Measurements from ENCODE around the gene IL1RAPL2.

IL1RAPL2 gene

GRCh38 chrX:105277132-105277531 lies 711.1 kb downstream of the IL1RAPL2 start:
- Mint-ChIP-seq H3K4me3 (no peak overlapping the region), H3K9me3 (peaks cover 4% of the 10 kb centered on the region), H3K27ac (peak overlapping the region in 1 of 3 experiments; percentile 10), H3K4me1 (no peaks in the 10 kb centered on the region), H3K36me3 (ENCODE audit: low read depth) (no peaks in the 10 kb centered on the region), H3K27me3 (ENCODE audit: low read depth) (no peaks in the 10 kb centered on the region)
- no peak for TF ChIP-seq CTCF (IDR thresholded peaks at IDR 0.05; ENCODE audit: unreplicated experiment in 3 of 3)

GRCh38 chrX:105282077-105282476 lies 716.1 kb downstream of the IL1RAPL2 start:
- TF ChIP-seq CTCF (IDR thresholded peaks at IDR 0.05; ENCODE audit: unreplicated experiment in 3 of 3), result no peak
- H3K9me3 Mint-ChIP-seq, result no peaks in the 10 kb centered on the region
- H3K27me3 Mint-ChIP-seq (ENCODE audit: low read depth), result no peaks in the 10 kb centered on the region
- peak overlapping the region in 1 of 3 experiments; percentile 50 for H3K27ac Mint-ChIP-seq
- H3K4me1 Mint-ChIP-seq, result peaks cover 11% of the 10 kb centered on the region
- H3K4me3 Mint-ChIP-seq, result no peak overlapping the region
- no peaks in the 10 kb centered on the region for H3K36me3 Mint-ChIP-seq (ENCODE audit: low read depth)

GRCh38 chrX:105297041-105297440 lies 731.0 kb downstream of the IL1RAPL2 start:
- H3K9me3 Mint-ChIP-seq, result peaks cover 7% of the 10 kb centered on the region
- H3K27ac Mint-ChIP-seq, result no peak overlapping the region
- no peaks in the 10 kb centered on the region for H3K36me3 Mint-ChIP-seq (ENCODE audit: low read depth)
- no peaks in the 10 kb centered on the region for H3K4me1 Mint-ChIP-seq
- H3K4me3 Mint-ChIP-seq, result no peak overlapping the region
- H3K27me3 Mint-ChIP-seq (ENCODE audit: low read depth), result no peaks in the 10 kb centered on the region
- TF ChIP-seq CTCF (IDR thresholded peaks at IDR 0.05; ENCODE audit: unreplicated experiment in 3 of 3), result no peak

GRCh38 chrX:105299286-105299685 lies 733.3 kb downstream of the IL1RAPL2 start:
- Mint-ChIP-seq H3K4me3 (no peak overlapping the region), H3K36me3 (ENCODE audit: low read depth) (no peaks in the 10 kb centered on the region), H3K9me3 (peaks cover 11% of the 10 kb centered on the region)

GRCh38 chrX:105302246-105302645 lies 736.2 kb downstream of the IL1RAPL2 start:
- Mint-ChIP-seq H3K9me3 (peaks cover 11% of the 10 kb centered on the region), H3K4me1 (no peaks in the 10 kb centered on the region), H3K4me3 (no peak overlapping the region), H3K27ac (no peak overlapping the region), H3K27me3 (ENCODE audit: low read depth) (no peaks in the 10 kb centered on the region), H3K36me3 (ENCODE audit: low read depth) (no peaks in the 10 kb centered on the region)
- no peak for TF ChIP-seq CTCF (IDR thresholded peaks at IDR 0.05; ENCODE audit: unreplicated experiment in 3 of 3)

More at GRCh38 chrX:105299286-105299685, 733.3 kb downstream of the IL1RAPL2 start:
- Mint-ChIP-seq H3K27ac (no peak overlapping the region), H3K4me1 (no peaks in the 10 kb centered on the region), H3K27me3 (ENCODE audit: low read depth) (no peaks in the 10 kb centered on the region)
- TF ChIP-seq CTCF (IDR thresholded peaks at IDR 0.05; ENCODE audit: unreplicated experiment in 3 of 3), result no peak

GRCh38 chrX:105307762-105308161 lies 741.8 kb downstream of the IL1RAPL2 start:
- H3K27me3 Mint-ChIP-seq (ENCODE audit: low read depth), result no peaks in the 10 kb centered on the region
- no peak for TF ChIP-seq CTCF (IDR thresholded peaks at IDR 0.05; ENCODE audit: unreplicated experiment in 3 of 3)
- no peak overlapping the region for H3K4me3 Mint-ChIP-seq
- H3K36me3 Mint-ChIP-seq (ENCODE audit: low read depth), result no peaks in the 10 kb centered on the region
- H3K27ac Mint-ChIP-seq, result no peak overlapping the region
- no peaks in the 10 kb centered on the region for H3K4me1 Mint-ChIP-seq
- peaks cover 2% of the 10 kb centered on the region for H3K9me3 Mint-ChIP-seq

All from nephron (organoid).